HEK293 (cell line): ENCODE results near the gene CLSTN1.
"Not testable (repeated sequence)": the region's sequence is repeated elsewhere in the genome, so short reads cannot be mapped to it uniquely, and the experiment has no call there.

Source experiments
- CTCF ChIA-PET: fragments of 350-600 bp; formaldehyde crosslinking; extraction: SDS; loops from one replicate; lab custom pipeline; 2021; ENCODE audit warnings: antibody characterized with exemption; lab: Yijun Ruan, JAX
- POLR2A ChIA-PET: fragments of 300-600 bp; formaldehyde crosslinking; extraction: SDS; loops from one replicate; lab custom pipeline; 2020; ENCODE audit warnings: antibody characterized with exemption, inconsistent platforms; lab: Yijun Ruan, JAX
- H3K27ac ChIP-seq: fragments of 200-500 bp; sonication (Bioruptor generic); 2 replicates; pipeline ENCODE4 v1.5.1; 2014; ENCODE audit warnings: low read depth, low read length, control low read depth, inconsistent platforms; ENCODE audit errors: extremely low read depth
- H3K36me3 ChIP-seq, 2 experiments: fragments of 200-500 bp in 1 of 2; sonication (Bioruptor generic) in 1 of 2; 1 replicate in 1 of 2; 2 replicates in 1 of 2; pipeline ENCODE4 v1.5.1; 2014 to 2017; ENCODE audit warnings: inconsistent platforms in 2 of 2, low read length in 2 of 2; ENCODE audit not compliant: control insufficient read depth in 2 of 2, insufficient read depth in 1 of 2
- H3K4me1 ChIP-seq: fragments of 200-500 bp; sonication (Bioruptor generic); 2 replicates; pipeline ENCODE4 v1.5.1; 2014; ENCODE audit warnings: mild to moderate bottlenecking, low read length, inconsistent platforms; ENCODE audit not compliant: control insufficient read depth, insufficient read depth
- H3K4me3 ChIP-seq: 2 replicates; pipeline ENCODE4 v1.5.1; 2011; ENCODE audit warnings: low read depth, mild to moderate bottlenecking, control low read depth, low read length, moderate library complexity
- H3K9me3 ChIP-seq: fragments of 200-500 bp; sonication (Bioruptor generic); 2 replicates; pipeline ENCODE4 v1.5.1; 2014; ENCODE audit warnings: low read depth, low read length, inconsistent platforms; ENCODE audit not compliant: control insufficient read depth, insufficient read depth
- BCL11A ChIP-seq: fragments of 450-650 bp; formaldehyde crosslinking; IDR thresholded peaks from 2 replicates; pipeline ENCODE4 v1.5.1; 2016; ENCODE audit warnings: low read depth, missing biosample characterization, missing genetic modification characterization
- OVOL3 ChIP-seq: fragments of 450-650 bp; formaldehyde crosslinking; IDR thresholded peaks from 2 replicates; pipeline ENCODE4 v1.5.1; 2016; ENCODE audit warnings: missing biosample characterization, missing genetic modification characterization
- PRDM1 ChIP-seq: fragments of 450-650 bp; formaldehyde crosslinking; IDR thresholded peaks from 2 replicates; pipeline ENCODE4; 2016; ENCODE audit warnings: missing biosample characterization, missing genetic modification characterization
- SALL2 ChIP-seq: fragments of 450-650 bp; formaldehyde crosslinking; IDR thresholded peaks from 2 replicates; pipeline ENCODE4 v1.5.0; 2017; ENCODE audit warnings: missing biosample characterization, mild to moderate bottlenecking, missing genetic modification characterization, borderline replicate concordance
- SP2 ChIP-seq: fragments of 450-650 bp; formaldehyde crosslinking; IDR thresholded peaks from 2 replicates; pipeline ENCODE4 v1.5.1; 2016; ENCODE audit warnings: missing biosample characterization, missing genetic modification characterization
- WT1 ChIP-seq: fragments of 450-650 bp; formaldehyde crosslinking; IDR thresholded peaks from 2 replicates; pipeline ENCODE4 v1.5.1; 2016; ENCODE audit warnings: missing biosample characterization, missing genetic modification characterization
- ZBTB17 ChIP-seq: fragments of 450-650 bp; formaldehyde crosslinking; IDR thresholded peaks from 2 replicates; pipeline ENCODE4 v1.5.1; 2016; ENCODE audit warnings: missing biosample characterization, missing genetic modification characterization
- ZNF121 ChIP-seq: fragments of 450-650 bp; formaldehyde crosslinking; IDR thresholded peaks from 2 replicates; pipeline ENCODE4 v1.5.1; 2016; ENCODE audit warnings: missing biosample characterization, missing genetic modification characterization
- ZNF138 ChIP-seq: fragments of 450-650 bp; formaldehyde crosslinking; IDR thresholded peaks from 2 replicates; pipeline ENCODE4 v1.5.1; 2016; ENCODE audit warnings: missing biosample characterization, missing genetic modification characterization, borderline replicate concordance
- ZNF473 ChIP-seq: fragments of 450-650 bp; formaldehyde crosslinking; IDR thresholded peaks from 2 replicates; pipeline ENCODE4 v1.5.1; 2017; ENCODE audit warnings: missing biosample characterization, missing genetic modification characterization
- ZNF501 ChIP-seq: fragments of 450-650 bp; formaldehyde crosslinking; IDR thresholded peaks from 2 replicates; pipeline ENCODE4 v1.5.1; 2016; ENCODE audit warnings: missing biosample characterization, missing genetic modification characterization
- ZNF785 ChIP-seq: fragments of 450-650 bp; formaldehyde crosslinking; IDR thresholded peaks from 2 replicates; pipeline ENCODE4 v1.5.1; 2016; ENCODE audit warnings: missing biosample characterization, missing genetic modification characterization
- TF ChIP-seq, protein P1 (sequence below): fragments of 450-650 bp; formaldehyde crosslinking; IDR thresholded peaks from 2 replicates; pipeline ENCODE4 v1.5.1; 2016; ENCODE audit warnings: missing biosample characterization, missing genetic modification characterization, borderline replicate concordance

The CLSTN1 gene

DNA sequence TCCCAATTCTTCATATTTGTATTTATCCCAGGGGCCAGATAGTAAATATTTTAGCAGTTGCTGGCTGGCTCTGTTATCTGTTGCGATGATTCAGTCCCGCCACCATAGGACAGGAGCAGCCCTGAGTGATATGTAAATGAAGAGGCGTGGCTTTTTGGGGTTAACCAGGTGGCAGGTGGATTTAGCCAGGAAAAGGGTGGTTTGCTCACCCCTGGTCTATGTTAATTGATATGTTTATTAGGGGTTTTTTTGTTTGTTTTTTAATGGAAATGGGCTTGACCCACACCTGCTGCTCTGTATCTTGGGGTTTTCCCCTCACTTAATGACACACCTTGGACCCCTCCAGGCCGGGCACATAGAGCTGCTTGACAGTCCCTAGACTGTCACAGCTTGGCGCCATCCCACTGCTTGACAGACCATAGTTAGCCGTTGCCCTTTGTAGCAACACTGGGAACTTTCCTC is 109.5 kb downstream of the CLSTN1 start:
- no peaks in the 10 kb centered on the region for H3K4me1 ChIP-seq
- CTCF ChIA-PET, result interaction anchor here (2.0 to 2.3 kb wide), 2 partner anchors 12 to 154 kb away, joined by 6 read pairs; no protein-coding TSS in a partner anchor
- peaks cover 0 to 8% of the 10 kb centered on the region in 2 experiments; a peak in 1 of 3 replicates for H3K36me3 ChIP-seq
- H3K9me3 ChIP-seq, result no peaks in the 10 kb centered on the region
- POLR2A ChIA-PET, result no interaction called here
- no peak overlapping the region for H3K4me3 ChIP-seq
- TF ChIP-seq OVOL3 (no peak), WT1 (no peak), PRDM1 (tag by site-specific recombination) (no peak)
- no peak overlapping the region for H3K27ac ChIP-seq

DNA sequence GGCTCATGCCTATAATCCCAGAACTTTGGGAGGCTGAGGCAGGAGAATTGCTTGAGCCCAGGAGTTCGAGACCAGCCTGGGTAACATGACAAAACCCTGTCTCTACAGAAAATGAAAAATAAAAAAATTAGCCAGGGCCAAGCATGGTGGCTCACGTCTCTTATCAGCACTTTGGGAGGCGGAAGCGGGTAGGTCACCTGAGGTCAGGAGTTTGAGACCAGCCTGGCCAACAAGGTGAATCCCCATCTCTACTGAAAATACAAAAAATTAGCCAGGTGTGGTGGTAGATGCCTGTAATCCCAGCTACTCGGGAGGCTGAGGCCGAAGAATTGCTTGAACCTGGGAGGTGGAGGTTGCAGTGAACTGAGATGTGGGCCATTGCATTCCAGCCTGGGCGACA is 111.0 kb downstream of the CLSTN1 start:
- H3K36me3 ChIP-seq, H3K4me1 ChIP-seq, H3K27ac ChIP-seq, H3K9me3 ChIP-seq, H3K4me3 ChIP-seq, POLR2A ChIA-PET: not testable (repeated sequence)
- CTCF ChIA-PET, result interaction anchor here (0.7 to 4.3 kb wide), 4 partner anchors 9 to 230 kb away, joined by 3 to 22 read pairs (median 5); no protein-coding TSS in a partner anchor

DNA sequence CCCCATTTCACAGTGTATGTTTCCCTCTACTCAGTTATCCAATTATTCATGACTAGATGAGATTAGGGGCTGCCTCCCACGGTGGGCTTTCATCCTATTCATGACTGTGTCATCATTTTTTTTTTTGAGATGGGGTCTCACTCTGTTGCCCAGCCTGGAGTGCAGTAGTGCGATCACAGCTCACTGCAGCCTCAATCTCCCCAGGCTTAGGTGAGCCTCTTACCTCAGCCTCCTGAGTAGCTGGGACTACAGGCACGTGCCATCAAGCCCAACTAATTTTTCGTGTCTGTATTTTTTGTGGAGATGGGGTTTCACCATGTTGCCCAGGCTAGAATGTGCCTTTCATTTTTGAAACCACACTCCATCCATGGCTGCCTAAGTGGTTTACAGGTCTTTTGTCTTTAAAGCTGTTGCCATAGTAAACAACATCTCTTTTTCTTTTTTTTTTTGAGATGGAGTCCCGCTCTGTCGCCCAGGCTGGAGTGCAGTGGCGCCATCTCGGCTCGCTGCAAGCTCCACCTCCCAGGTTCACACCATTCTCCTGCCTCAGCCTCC is 112.2 kb downstream of the CLSTN1 start:
- no peaks in the 10 kb centered on the region for H3K9me3 ChIP-seq
- CTCF ChIA-PET, result interaction anchor here (0.9 to 4.3 kb wide), 3 partner anchors 9 to 231 kb away, joined by 4 to 22 read pairs (median 6); no protein-coding TSS in a partner anchor
- peaks cover 0 to 7% of the 10 kb centered on the region in 2 experiments; a peak in 1 of 3 replicates for H3K36me3 ChIP-seq
- no peak for TF ChIP-seq ZNF501
- TF ChIP-seq SALL2 (tag by site-specific recombination), result no peak
- TF ChIP-seq, protein P1, sequence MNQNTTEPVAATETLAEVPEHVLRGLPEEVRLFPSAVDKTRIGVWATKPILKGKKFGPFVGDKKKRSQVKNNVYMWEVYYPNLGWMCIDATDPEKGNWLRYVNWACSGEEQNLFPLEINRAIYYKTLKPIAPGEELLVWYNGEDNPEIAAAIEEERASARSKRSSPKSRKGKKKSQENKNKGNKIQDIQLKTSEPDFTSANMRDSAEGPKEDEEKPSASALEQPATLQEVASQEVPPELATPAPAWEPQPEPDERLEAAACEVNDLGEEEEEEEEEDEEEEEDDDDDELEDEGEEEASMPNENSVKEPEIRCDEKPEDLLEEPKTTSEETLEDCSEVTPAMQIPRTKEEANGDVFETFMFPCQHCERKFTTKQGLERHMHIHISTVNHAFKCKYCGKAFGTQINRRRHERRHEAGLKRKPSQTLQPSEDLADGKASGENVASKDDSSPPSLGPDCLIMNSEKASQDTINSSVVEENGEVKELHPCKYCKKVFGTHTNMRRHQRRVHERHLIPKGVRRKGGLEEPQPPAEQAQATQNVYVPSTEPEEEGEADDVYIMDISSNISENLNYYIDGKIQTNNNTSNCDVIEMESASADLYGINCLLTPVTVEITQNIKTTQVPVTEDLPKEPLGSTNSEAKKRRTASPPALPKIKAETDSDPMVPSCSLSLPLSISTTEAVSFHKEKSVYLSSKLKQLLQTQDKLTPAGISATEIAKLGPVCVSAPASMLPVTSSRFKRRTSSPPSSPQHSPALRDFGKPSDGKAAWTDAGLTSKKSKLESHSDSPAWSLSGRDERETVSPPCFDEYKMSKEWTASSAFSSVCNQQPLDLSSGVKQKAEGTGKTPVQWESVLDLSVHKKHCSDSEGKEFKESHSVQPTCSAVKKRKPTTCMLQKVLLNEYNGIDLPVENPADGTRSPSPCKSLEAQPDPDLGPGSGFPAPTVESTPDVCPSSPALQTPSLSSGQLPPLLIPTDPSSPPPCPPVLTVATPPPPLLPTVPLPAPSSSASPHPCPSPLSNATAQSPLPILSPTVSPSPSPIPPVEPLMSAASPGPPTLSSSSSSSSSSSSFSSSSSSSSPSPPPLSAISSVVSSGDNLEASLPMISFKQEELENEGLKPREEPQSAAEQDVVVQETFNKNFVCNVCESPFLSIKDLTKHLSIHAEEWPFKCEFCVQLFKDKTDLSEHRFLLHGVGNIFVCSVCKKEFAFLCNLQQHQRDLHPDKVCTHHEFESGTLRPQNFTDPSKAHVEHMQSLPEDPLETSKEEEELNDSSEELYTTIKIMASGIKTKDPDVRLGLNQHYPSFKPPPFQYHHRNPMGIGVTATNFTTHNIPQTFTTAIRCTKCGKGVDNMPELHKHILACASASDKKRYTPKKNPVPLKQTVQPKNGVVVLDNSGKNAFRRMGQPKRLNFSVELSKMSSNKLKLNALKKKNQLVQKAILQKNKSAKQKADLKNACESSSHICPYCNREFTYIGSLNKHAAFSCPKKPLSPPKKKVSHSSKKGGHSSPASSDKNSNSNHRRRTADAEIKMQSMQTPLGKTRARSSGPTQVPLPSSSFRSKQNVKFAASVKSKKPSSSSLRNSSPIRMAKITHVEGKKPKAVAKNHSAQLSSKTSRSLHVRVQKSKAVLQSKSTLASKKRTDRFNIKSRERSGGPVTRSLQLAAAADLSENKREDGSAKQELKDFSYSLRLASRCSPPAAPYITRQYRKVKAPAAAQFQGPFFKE (tag by site-specific recombination), result no peak
- no peak for TF ChIP-seq BCL11A
- TF ChIP-seq ZNF121 (tag by site-specific recombination), result peak; percentile 74
- TF ChIP-seq ZBTB17 (tag by site-specific recombination), result no peak
- no peak for TF ChIP-seq ZNF473 (tag by site-specific recombination)
- TF ChIP-seq ZNF138 (tag by site-specific recombination), result no peak
- no peak overlapping the region for H3K4me3 ChIP-seq
- no peak overlapping the region for H3K27ac ChIP-seq
- POLR2A ChIA-PET, result no interaction called here
- no peaks in the 10 kb centered on the region for H3K4me1 ChIP-seq

DNA sequence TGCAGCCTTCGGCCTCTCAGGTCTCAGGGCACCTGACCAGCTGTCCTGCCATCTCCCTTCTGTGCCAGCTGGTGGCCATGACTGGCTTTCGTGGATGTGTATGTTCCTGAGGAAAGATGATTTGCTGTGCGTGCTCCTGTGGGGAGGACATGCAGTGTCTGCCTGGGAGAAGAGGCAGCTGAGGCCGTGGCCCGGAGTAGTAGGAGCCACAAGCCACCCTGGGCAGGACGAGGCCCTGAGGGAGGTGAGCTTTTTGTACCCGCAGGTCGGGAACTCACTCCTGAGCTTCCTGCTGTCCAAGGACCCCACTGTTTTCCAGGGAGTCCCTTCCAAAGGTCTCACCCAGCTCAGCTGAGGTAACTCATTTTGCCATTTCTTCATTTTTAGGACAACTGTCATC is 113.7 kb downstream of the CLSTN1 start:
- H3K4me1 ChIP-seq, result no peaks in the 10 kb centered on the region
- ChIA-PET POLR2A (no interaction called here), CTCF (interaction anchor here (0.7 to 4.3 kb wide), 2 partner anchors 12 to 720 kb away, joined by 3 to 22 read pairs; no protein-coding TSS in a partner anchor)
- TF ChIP-seq ZNF785 (no peak), SP2 (tag by site-specific recombination) (no peak)
- H3K36me3 ChIP-seq, result no peaks in the 10 kb centered on the region
- H3K4me3 ChIP-seq, result no peak overlapping the region
- no peak overlapping the region for H3K27ac ChIP-seq
- no peaks in the 10 kb centered on the region for H3K9me3 ChIP-seq
